HepG2 (cell line): ENCODE measurements around the gene WHAMM. TPM values are rescaled to one million over a fixed set of nuclear protein-coding genes. Genes with fewer than 3 reads are reported as not detected.

ENCODE experiments used
- ATAC-seq: fragments of 200-7000 bp; cut with Tn5 transposase; 3 replicates; pipeline ENCODE4 v1.9.1; 2020; ENCODE audit warnings: mild to moderate bottlenecking, moderate library complexity
- BruUV-seq: library from RNA; stranded (reverse); fragments of 400-500 nt; replicated peaks from 2 replicates; lab custom pipeline; 2021; lab: Mats Ljungman, UMichigan
- CTCF ChIA-PET: fragments of 300-600 bp; formaldehyde crosslinking; extraction: SDS; loops from one replicate; lab custom pipeline; 2021; ENCODE audit warnings: low total read pairs, inconsistent platforms, low intra/inter-chr PET ratio; lab: Yijun Ruan, JAX
- POLR2A ChIA-PET: fragments of 350-600 bp; sonication (Branson Sonifier 250); formaldehyde crosslinking; loops from one replicate; lab custom pipeline; 2020; ENCODE audit warnings: antibody characterized with exemption, inconsistent platforms; lab: Yijun Ruan, JAX
- DNase-seq: peaks from one replicate; pipeline ENCODE4 v3.0.0-alpha.2; 2015; ENCODE audit warnings: low spot score
- FAIRE-seq: peaks from 3 replicates; lab custom pipeline; 2011; peaks lifted over from hg19 to GRCh38; lab: Jason Lieb, UNC
- H2AFZ ChIP-seq: one replicate; pipeline ENCODE4 v1.6.1; 2011; ENCODE audit warnings: low read length, inconsistent platforms
- H3K27ac ChIP-seq: fragments of 300-600 bp; 3 replicates; pipeline ENCODE4 v1.8.0; 2011; ENCODE audit warnings: mixed run types, mild to moderate bottlenecking, mixed read lengths, low read length, inconsistent platforms; ENCODE audit not compliant: insufficient read depth; ENCODE audit errors: extremely low read length
- H3K27me3 ChIP-seq, 2 experiments: fragments of 200-600 bp in 1 of 2; 2 replicates in 1 of 2; 3 replicates in 1 of 2; pipeline versions ENCODE4 v1.6.0 to v1.8.0; 2011; ENCODE audit warnings: low read length in 2 of 2, mild to moderate bottlenecking in 2 of 2, moderate library complexity in 2 of 2, inconsistent platforms in 1 of 2; ENCODE audit not compliant: insufficient read depth in 2 of 2, control insufficient read depth in 1 of 2
- H3K36me3 ChIP-seq, 2 experiments: fragments of 200-600 bp in 1 of 2; replicated peaks in 1 of 2; 2 replicates in 1 of 2; 3 replicates in 1 of 2; pipeline versions ENCODE4 v1.5.1 to v1.8.0; 2011; ENCODE audit warnings: low read length in 2 of 2, inconsistent platforms in 1 of 2; ENCODE audit not compliant: insufficient read depth in 2 of 2, control insufficient read depth in 1 of 2
- H3K4me1 ChIP-seq: 2 replicates; pipeline ENCODE4 v1.5.1; 2012; ENCODE audit warnings: low read length, inconsistent platforms; ENCODE audit not compliant: insufficient read depth
- H3K4me2 ChIP-seq: 2 replicates; pipeline ENCODE4 v1.6.0; 2011; ENCODE audit warnings: low read depth, low read length, inconsistent platforms
- H3K4me3 ChIP-seq, 3 experiments: fragments of 200-600 bp in 1 of 3; sonication (generic), shearing (Covaris generic) in 1 of 3; replicated peaks in 1 of 3; 2 replicates each; pipeline ENCODE4 v1.5.1; 2011 to 2016; ENCODE audit warnings: low read length in 3 of 3, inconsistent platforms in 2 of 3, low read depth in 2 of 3, mild to moderate bottlenecking in 2 of 3, control low read depth in 1 of 3, mixed read lengths in 1 of 3; ENCODE audit not compliant: insufficient read depth in 1 of 3
- H3K79me2 ChIP-seq: one replicate; pipeline ENCODE4 v1.6.1; 2011; ENCODE audit warnings: low read length, inconsistent platforms; ENCODE audit not compliant: insufficient read depth
- H3K9ac ChIP-seq: 2 replicates; pipeline ENCODE4 v1.6.0; 2011; ENCODE audit warnings: mild to moderate bottlenecking, low read depth, low read length, inconsistent platforms; ENCODE audit not compliant: insufficient read depth
- H3K9me3 ChIP-seq: 2 replicates; pipeline ENCODE4 v1.5.1; 2012; ENCODE audit warnings: mild to moderate bottlenecking, low read length
- H4K20me1 ChIP-seq: 2 replicates; pipeline ENCODE4 v1.6.0; 2011; ENCODE audit warnings: inconsistent platforms, mild to moderate bottlenecking, low read length, moderate library complexity; ENCODE audit not compliant: insufficient read depth
- DNMT3B ChIP-seq: conservative IDR thresholded peaks from 2 replicates; pipeline ENCODE4 v1.6.1; 2016; ENCODE audit warnings: missing biosample characterization, control low read depth
- FOXJ3 ChIP-seq: sonication (generic); formaldehyde crosslinking; IDR thresholded peaks from 2 replicates; pipeline ENCODE4 v1.4.0; 2020; ENCODE audit warnings: missing genetic modification reagents, mild to moderate bottlenecking, borderline replicate concordance
- HMGXB3 ChIP-seq: sonication (generic); formaldehyde crosslinking; IDR thresholded peaks from 2 replicates; pipeline ENCODE4 v1.4.0; 2020; ENCODE audit warnings: missing genetic modification reagents, borderline replicate concordance
- HOXA7 ChIP-seq: sonication (generic); formaldehyde crosslinking; IDR thresholded peaks from 2 replicates; pipeline ENCODE4 v1.8.1; 2022; ENCODE audit warnings: mild to moderate bottlenecking, missing genetic modification reagents, moderate library complexity
- LRRFIP1 ChIP-seq: sonication (generic); formaldehyde crosslinking; conservative IDR thresholded peaks from 2 replicates; pipeline ENCODE4 v1.4.0; 2020; ENCODE audit warnings: missing genetic modification reagents
- MAF1 ChIP-seq: sonication (generic); formaldehyde crosslinking; IDR thresholded peaks from 2 replicates; pipeline ENCODE4 v1.5.0; 2020; ENCODE audit warnings: missing genetic modification reagents, borderline replicate concordance
- MZF1 ChIP-seq: sonication (generic); formaldehyde crosslinking; IDR thresholded peaks from 2 replicates; pipeline ENCODE4 v1.8.1; 2023; ENCODE audit warnings: mild to moderate bottlenecking, missing genetic modification reagents, borderline replicate concordance
- SKIL ChIP-seq: sonication (generic); formaldehyde crosslinking; IDR thresholded peaks from 2 replicates; pipeline ENCODE4 v1.8.0; 2022; ENCODE audit warnings: missing genetic modification reagents, mild to moderate bottlenecking, moderate library complexity, borderline replicate concordance
- ZBTB42 ChIP-seq: sonication (generic); formaldehyde crosslinking; IDR thresholded peaks from 2 replicates; pipeline ENCODE4 v1.5.0; 2020; ENCODE audit warnings: mild to moderate bottlenecking, missing genetic modification reagents
- ZC3H13 ChIP-seq: sonication (generic); formaldehyde crosslinking; IDR thresholded peaks from 2 replicates; pipeline ENCODE4 v1.8.1; 2023; ENCODE audit warnings: mild to moderate bottlenecking, missing genetic modification reagents, moderate library complexity
- ZIK1 ChIP-seq: sonication (generic); formaldehyde crosslinking; IDR thresholded peaks from 2 replicates; pipeline ENCODE4 v1.5.0; 2020; ENCODE audit warnings: mild to moderate bottlenecking, low read depth, missing genetic modification reagents, borderline replicate concordance
- ZMAT5 ChIP-seq: sonication (generic); formaldehyde crosslinking; IDR thresholded peaks from 2 replicates; pipeline ENCODE4 v1.5.0; 2020; ENCODE audit warnings: mild to moderate bottlenecking, low read depth, missing genetic modification reagents, borderline replicate concordance
- ZNF331 ChIP-seq: sonication (generic); formaldehyde crosslinking; IDR thresholded peaks from 2 replicates; pipeline ENCODE4 v1.4.0; 2020; ENCODE audit warnings: missing genetic modification reagents
- ZSCAN31 ChIP-seq: sonication (generic); formaldehyde crosslinking; IDR thresholded peaks from 2 replicates; pipeline ENCODE4 v1.5.0; 2020; ENCODE audit warnings: low read depth, mild to moderate bottlenecking, missing genetic modification reagents
- WGBS: methylation state at CpG from one replicate; pipeline ENCODE4 v1.1.6; 2017; ENCODE audit warnings: low lambda C conversion rate; 5-methylcytosine and 5-hydroxymethylcytosine counted together
- in situ Hi-C: cut with HindIII; loops from 2 replicates; pipeline ENCODE4 v1.10.0; 2017; ENCODE audit warnings: low pct_unique_long_range_greater_than_20kb; ENCODE audit not compliant: extremely low pct_ligation_motif_present
- intact Hi-C: fragments of 100-400 bp; cut with micrococcal nuclease; formaldehyde crosslinking; loops from one replicate; pipeline ENCODE4 v1.10.0; 2022; ENCODE audit not compliant: unreplicated experiment
- polyA plus RNA-seq, 8 experiments: library from polyadenylated mRNA; depleted of rRNA in 3 of 8; stranded (reverse) in 7 of 8; unstranded in 1 of 8; fragments of >200 nt; fragmentation: Illumina TruSeq in 4 of 8; extraction: Trizol in 4 of 8; gene quantifications; 2 replicates each; pipeline versions ENCODE4 v1.2.1 to v1.2.3, GENCODE V29; 2011 to 2016; ENCODE audit warnings: low read depth in 4 of 8, missing spikeins in 1 of 8, mixed read lengths in 1 of 8; ENCODE audit not compliant: insufficient read depth in 1 of 8
- total RNA-seq, 5 experiments: library from RNA; depleted of rRNA; stranded (reverse); fragments of >200 nt; fragmentation: Illumina TruSeq; extraction: Trizol; gene quantifications; 2 replicates each; pipeline ENCODE4 v1.2.3, GENCODE V29; 2016; ENCODE audit warnings: low read depth in 1 of 5

Gene WHAMM
- total and polyA plus RNA-seq, 2 of the 13 experiments (the other 11 are each of a cell fraction or from before 2014, with no cell fraction given), result 2.9 to 3.0 TPM

- no peak for FAIRE-seq
- in situ Hi-C loops (no loop called here), intact Hi-C loops (loop anchor here (2.0 kb wide), 2 partner anchors 44 to 58 kb away; no protein-coding TSS in a partner anchor)
- ATAC-seq, result peak; percentile 61
- no peaks in the 10 kb centered on the region; a peak in 2 of 5 replicates for H3K27me3 ChIP-seq
- H3K79me2 ChIP-seq, result peaks cover 25% of the 10 kb centered on the region
- H3K27ac ChIP-seq, result peak overlapping the region; percentile 97
- H4K20me1 ChIP-seq, result peaks cover 3% of the 10 kb centered on the region; the same call in 1 of the 2 replicates
- CTCF ChIA-PET, result no interaction called here
- peaks cover 0 to under 1% of the 10 kb centered on the region in 2 experiments; a peak in 2 of 5 replicates for H3K36me3 ChIP-seq
- H3K4me1 ChIP-seq, result peaks cover 36% of the 10 kb centered on the region
- TSS peak; percentile 86 for BruUV-seq
- H3K9me3 ChIP-seq, result no peaks in the 10 kb centered on the region
- H3K4me3 ChIP-seq, result peak overlapping the region; percentile 58 to 84 (median 64)
- H3K9ac ChIP-seq, result peak overlapping the region; percentile 57
- under 1% methylated on average over 9 of the region's 9 CpGs for WGBS
- peak overlapping the region; percentile 98 for H3K4me2 ChIP-seq
- H2AFZ ChIP-seq, result peak overlapping the region; percentile 75
- POLR2A ChIA-PET, result interaction anchor here (0.9 to 1.6 kb wide), 7 partner anchors 58 to 269 kb away, joined by 3 to 12 read pairs (median 3); partner anchors contain the start of genes RAMAC and RPS17
- DNase-seq, result peak; percentile 11
- TF ChIP-seq SKIL (CRISPR knock-in tag), result no peak
- 0 out of 2 replicates have a peak, but pooled peaks have one; percentile 29 for TF ChIP-seq DNMT3B (CRISPR knock-in tag)
- no peak for TF ChIP-seq ZIK1 (CRISPR knock-in tag)
- no peak for TF ChIP-seq LRRFIP1 (CRISPR knock-in tag)
- TF ChIP-seq MAF1 (CRISPR knock-in tag), result no peak
- TF ChIP-seq MZF1 (CRISPR knock-in tag), result no peak
- TF ChIP-seq HMGXB3 (CRISPR knock-in tag), result no peak
- no peak for TF ChIP-seq ZMAT5 (CRISPR knock-in tag)
- no peak for TF ChIP-seq ZSCAN31 (CRISPR knock-in tag)
- TF ChIP-seq HOXA7 (CRISPR knock-in tag), result no peak
- TF ChIP-seq ZC3H13 (CRISPR knock-in tag), result peak; percentile 51; the same call in 1 of the 2 replicates
- TF ChIP-seq ZNF331 (CRISPR knock-in tag), result 0 out of 2 replicates have a peak, but pooled peaks have one; percentile 12
- TF ChIP-seq ZBTB42 (CRISPR knock-in tag), result 0 out of 2 replicates have a peak, but pooled peaks have one; percentile 6
- TF ChIP-seq FOXJ3 (CRISPR knock-in tag), result no peak
Observed at GRCh38 chr15:82808634-82809041, 790 bp upstream of the WHAMM start.
